Effector memory CD4-positive, alpha-beta T cell (primary cell): Measurements from ENCODE around the gene SUSD1.
"Not testable (repeated sequence)": the region's sequence is repeated elsewhere in the genome, so short reads cannot be mapped to it uniquely, and the experiment has no call there.

Experiments
- DNase-seq, 3 donors: peaks; one replicate each; pipeline ENCODE4 v3.0.0-alpha.2; 2020
- H3K27ac ChIP-seq: 2 replicates; pipeline ENCODE4 v1.7.0; 2013; ENCODE audit warnings: mild to moderate bottlenecking, low read length, moderate library complexity; ENCODE audit not compliant: insufficient read depth, poor library complexity, severe bottlenecking
- H3K27me3 ChIP-seq: replicated peaks from 2 replicates; pipeline ENCODE4 v1.7.0; 2013; ENCODE audit warnings: mild to moderate bottlenecking, low read length; ENCODE audit not compliant: insufficient read depth, control insufficient read depth, poor library complexity, severe bottlenecking
- H3K36me3 ChIP-seq: 2 replicates; pipeline ENCODE4 v1.7.0; 2013; ENCODE audit warnings: mild to moderate bottlenecking, low read length, moderate library complexity; ENCODE audit not compliant: control insufficient read depth, insufficient read depth
- H3K4me1 ChIP-seq: 2 replicates; pipeline ENCODE4 v1.7.0; 2013; ENCODE audit warnings: low read length, mild to moderate bottlenecking; ENCODE audit not compliant: control insufficient read depth, insufficient read depth, poor library complexity, severe bottlenecking
- H3K4me3 ChIP-seq: 2 replicates; pipeline ENCODE4 v1.7.0; 2013; ENCODE audit warnings: low read length, low read depth, mild to moderate bottlenecking; ENCODE audit not compliant: insufficient read depth, poor library complexity, severe bottlenecking
- H3K9me3 ChIP-seq: 2 replicates; pipeline ENCODE4 v1.7.0; 2013; ENCODE audit warnings: mild to moderate bottlenecking, low read length, moderate library complexity; ENCODE audit not compliant: control insufficient read depth

The SUSD1 gene

DNA sequence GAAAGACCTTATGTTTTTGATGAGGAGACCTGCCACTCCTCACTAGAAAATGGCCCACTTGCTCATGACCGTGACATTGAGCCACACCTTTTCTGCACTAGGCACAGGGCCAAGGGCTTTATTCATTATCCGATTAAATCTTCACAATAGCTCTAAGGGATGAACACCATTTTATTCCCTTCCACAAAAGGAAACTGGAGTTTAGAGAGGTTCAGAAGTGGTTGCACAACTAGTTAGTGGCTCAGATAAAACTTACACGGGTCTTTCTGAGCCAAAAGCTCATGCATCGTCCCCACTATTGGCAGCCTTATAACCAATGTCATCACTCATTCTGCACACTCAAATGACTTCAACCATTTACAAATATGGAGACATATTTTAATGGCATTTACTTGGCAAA lies 39.4 kb downstream of the SUSD1 start:
- H3K4me3 ChIP-seq: no peak overlapping the region
- no peaks in the 10 kb centered on the region for H3K27me3 ChIP-seq
- no peaks in the 10 kb centered on the region for H3K4me1 ChIP-seq
- H3K36me3 ChIP-seq: peaks cover 3% of the 10 kb centered on the region
- no peaks in the 10 kb centered on the region for H3K9me3 ChIP-seq
- no peak overlapping the region for H3K27ac ChIP-seq
- no peak for DNase-seq

DNA sequence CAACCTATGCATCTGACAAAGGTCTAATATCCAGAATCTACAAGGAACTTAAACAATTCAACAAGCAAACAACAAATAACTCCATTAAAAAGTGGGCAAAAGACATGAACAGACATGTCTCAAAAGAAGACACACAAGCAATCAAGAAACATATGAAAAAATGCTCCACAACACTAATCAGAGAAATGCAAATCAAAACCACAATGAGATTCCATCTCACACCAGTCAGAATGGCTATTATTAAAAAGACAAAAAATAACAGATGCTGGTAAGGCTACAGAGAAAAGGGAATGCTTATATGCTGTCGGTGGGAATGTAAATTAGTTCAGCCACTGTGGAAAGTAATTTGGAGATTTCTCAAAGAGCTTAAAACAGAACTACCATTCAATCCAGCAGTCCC lies 41.3 kb downstream of the SUSD1 start:
- not testable (repeated sequence) for H3K9me3 ChIP-seq, H3K27me3 ChIP-seq, H3K4me1 ChIP-seq, H3K27ac ChIP-seq, H3K4me3 ChIP-seq, H3K36me3 ChIP-seq, DNase-seq

- no peak for DNase-seq
- H3K4me1 ChIP-seq: no peaks in the 10 kb centered on the region
- H3K9me3 ChIP-seq: no peaks in the 10 kb centered on the region
- peaks cover 3% of the 10 kb centered on the region for H3K36me3 ChIP-seq
- H3K27ac ChIP-seq: no peak overlapping the region
- no peak overlapping the region for H3K4me3 ChIP-seq
- no peaks in the 10 kb centered on the region for H3K27me3 ChIP-seq
Measured at GRCh38 chr9:112132356-112132755, 42.7 kb downstream of the SUSD1 start.

DNA sequence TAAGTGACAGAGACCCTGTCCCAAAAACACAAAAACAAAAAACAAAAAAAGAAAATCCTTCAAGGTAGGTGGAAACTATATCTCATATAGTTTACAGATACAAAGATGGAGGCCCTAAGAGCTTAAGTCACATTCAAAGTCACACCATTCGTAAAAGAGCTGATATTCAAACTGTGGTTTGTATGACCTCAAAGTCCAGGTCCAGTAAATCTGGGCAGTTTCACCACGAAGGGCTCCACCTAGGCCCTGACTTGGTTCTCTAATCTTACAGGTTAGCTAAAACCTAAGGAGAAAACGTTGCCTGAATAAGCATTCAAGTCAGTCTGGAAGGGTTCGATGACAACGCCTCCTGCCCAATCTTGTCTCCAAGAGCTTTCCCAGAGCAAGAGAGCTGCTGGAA lies 44.1 kb downstream of the SUSD1 start:
- Histone ChIP-seq H3K27ac (no peak overlapping the region), H3K9me3 (no peaks in the 10 kb centered on the region), H3K4me1 (no peaks in the 10 kb centered on the region), H3K36me3 (peaks cover 3% of the 10 kb centered on the region), H3K4me3 (no peak overlapping the region), H3K27me3 (no peaks in the 10 kb centered on the region)
- DNase-seq: no peak

DNA sequence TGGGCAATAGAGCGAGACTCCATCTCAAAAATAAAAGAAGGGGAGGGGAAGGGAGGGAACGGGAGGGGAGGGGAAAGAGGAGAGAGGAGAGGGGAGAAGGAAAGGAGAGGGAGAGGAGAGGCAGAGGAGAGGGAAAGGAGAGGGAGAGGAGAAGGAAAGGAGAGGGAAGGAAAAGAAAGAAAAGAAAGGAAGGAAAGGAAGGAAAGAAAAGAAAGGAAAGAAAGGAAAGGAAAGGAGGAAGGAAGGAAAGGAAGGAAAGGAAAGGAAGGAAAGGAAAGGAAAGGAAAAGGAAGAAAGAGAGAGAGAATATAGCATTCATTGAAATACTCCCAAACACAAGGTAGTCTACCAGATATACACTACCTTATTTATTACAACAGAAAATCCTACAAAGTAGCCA lies 44.8 kb downstream of the SUSD1 start:
- H3K4me3 ChIP-seq: no peak overlapping the region
- no peaks in the 10 kb centered on the region for H3K27me3 ChIP-seq
- H3K9me3 ChIP-seq: no peaks in the 10 kb centered on the region
- H3K27ac ChIP-seq: no peak overlapping the region
- H3K4me1 ChIP-seq: no peaks in the 10 kb centered on the region
- H3K36me3 ChIP-seq: peaks cover 3% of the 10 kb centered on the region
- DNase-seq: no peak

- no peaks in the 10 kb centered on the region for H3K9me3 ChIP-seq
- H3K36me3 ChIP-seq: peaks cover 3% of the 10 kb centered on the region
- H3K4me1 ChIP-seq: no peaks in the 10 kb centered on the region
- H3K4me3 ChIP-seq: no peak overlapping the region
- no peak for DNase-seq
- H3K27me3 ChIP-seq: no peaks in the 10 kb centered on the region
- H3K27ac ChIP-seq: no peak overlapping the region
Measured at GRCh38 chr9:112129246-112129645, 45.9 kb downstream of the SUSD1 start.

DNA sequence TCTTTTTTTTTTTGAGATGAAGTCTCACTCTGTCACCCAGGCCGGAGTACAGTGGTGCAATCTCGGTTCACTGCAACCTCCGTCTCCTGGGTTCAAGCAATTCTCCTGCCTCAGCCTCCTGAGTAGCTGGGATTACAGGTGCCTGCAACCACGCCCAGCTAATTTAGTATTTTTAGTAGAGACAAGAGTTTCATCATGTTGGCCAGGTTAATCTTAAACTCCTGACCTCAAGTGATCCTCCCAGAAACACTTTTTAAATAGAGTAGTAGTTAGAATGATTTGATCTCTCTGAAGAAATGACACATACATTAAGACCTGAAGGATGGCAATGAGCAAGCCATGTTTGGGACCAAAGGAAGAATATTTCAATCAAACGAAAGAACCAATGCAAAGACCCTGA lies 46.7 kb downstream of the SUSD1 start:
- H3K27me3 ChIP-seq, H3K9me3 ChIP-seq, H3K36me3 ChIP-seq, H3K4me3 ChIP-seq, DNase-seq, H3K4me1 ChIP-seq, H3K27ac ChIP-seq: not testable (repeated sequence)

DNA sequence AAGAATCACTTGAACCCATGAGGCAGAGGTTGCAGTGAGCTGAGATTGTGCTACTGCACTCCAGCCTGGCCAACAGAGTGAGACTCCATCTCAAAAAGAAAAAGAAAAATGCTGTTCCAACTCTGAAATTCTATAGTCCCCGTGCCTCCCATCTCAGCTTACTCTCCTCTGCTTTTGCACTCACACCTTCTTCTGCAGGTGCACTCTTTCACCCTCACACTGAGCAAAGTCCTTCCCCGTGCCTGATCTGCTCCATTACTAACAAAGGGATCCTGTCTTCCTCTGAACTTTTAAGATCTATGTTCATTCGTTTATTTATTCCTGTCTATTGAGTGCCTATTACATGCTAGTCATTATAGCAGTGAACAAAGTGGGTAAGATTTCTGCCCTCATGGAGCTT lies 47.8 kb downstream of the SUSD1 start:
- Histone ChIP-seq H3K4me3 (no peak overlapping the region), H3K9me3 (no peaks in the 10 kb centered on the region), H3K36me3 (peaks cover 5% of the 10 kb centered on the region), H3K27me3 (no peaks in the 10 kb centered on the region), H3K27ac (no peak overlapping the region), H3K4me1 (no peaks in the 10 kb centered on the region)
- no peak for DNase-seq

DNA sequence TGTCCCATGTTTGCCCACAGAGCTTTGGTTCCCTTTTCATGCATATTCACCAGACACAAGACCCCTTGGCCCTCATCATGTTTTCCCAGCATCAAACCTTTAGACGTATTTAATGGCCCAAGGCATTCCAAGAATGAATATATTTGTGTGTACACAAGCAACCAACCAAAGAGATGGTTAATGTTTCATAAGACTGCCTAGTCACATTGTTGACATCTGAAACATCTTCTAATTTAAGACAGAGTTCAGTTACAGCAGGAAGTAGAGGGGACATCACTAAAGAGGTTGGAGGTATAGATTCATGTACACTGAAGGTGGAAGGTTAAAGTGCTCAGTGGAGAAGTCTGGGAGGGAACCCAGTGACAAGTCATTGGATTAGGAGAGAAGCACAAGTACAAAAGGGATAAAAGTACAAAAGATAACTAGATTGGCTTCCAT lies 49.1 kb downstream of the SUSD1 start:
- Histone ChIP-seq H3K36me3 (peaks cover 5% of the 10 kb centered on the region), H3K9me3 (no peaks in the 10 kb centered on the region), H3K4me1 (no peaks in the 10 kb centered on the region), H3K27ac (no peak overlapping the region), H3K27me3 (no peaks in the 10 kb centered on the region), H3K4me3 (no peak overlapping the region)
- DNase-seq: no peak

DNA sequence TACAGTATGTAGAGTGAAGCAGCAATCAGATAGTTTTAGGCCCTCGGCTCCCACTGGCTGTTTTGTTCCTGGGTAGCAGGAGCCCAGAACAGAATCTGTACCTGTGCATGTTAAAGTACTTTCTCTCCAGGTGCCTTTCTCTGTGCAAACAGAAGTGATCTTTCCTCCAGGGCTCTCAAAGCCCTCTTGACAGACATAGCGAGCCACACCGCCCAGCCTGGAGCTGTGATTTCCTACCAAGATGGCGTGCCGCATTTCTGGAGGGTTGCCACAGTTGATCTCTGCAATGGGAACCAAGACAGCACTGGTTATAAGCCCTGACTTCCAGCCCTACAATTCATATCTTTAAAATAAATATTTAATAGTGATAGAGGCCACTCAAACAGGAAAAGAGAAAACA lies 50.9 kb downstream of the SUSD1 start:
- Histone ChIP-seq H3K27me3 (no peaks in the 10 kb centered on the region), H3K4me1 (peaks cover 2% of the 10 kb centered on the region), H3K36me3 (peaks cover 5% of the 10 kb centered on the region), H3K9me3 (no peaks in the 10 kb centered on the region), H3K27ac (no peak overlapping the region), H3K4me3 (no peak overlapping the region)
- no peak for DNase-seq

DNA sequence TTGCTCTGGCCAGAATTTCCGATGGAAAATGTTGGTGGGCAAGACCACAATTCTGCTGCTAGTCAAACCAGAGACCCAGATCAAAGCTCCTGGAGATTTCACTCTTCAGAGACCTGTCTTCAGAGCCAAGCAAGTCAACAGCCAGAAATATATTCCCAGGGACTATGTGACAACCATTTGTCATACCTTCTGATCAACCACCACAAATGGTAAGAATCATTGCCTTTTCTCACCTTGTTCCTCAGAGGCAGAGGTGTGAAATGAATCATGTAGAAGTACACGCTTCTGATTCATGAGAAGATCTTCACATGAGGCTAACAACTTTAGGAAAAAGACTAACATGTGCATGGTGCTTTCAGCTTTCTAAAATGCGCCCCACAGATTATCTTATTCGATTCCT lies 53.5 kb downstream of the SUSD1 start:
- Histone ChIP-seq H3K9me3 (no peaks in the 10 kb centered on the region), H3K4me3 (no peak overlapping the region), H3K36me3 (peaks cover 5% of the 10 kb centered on the region), H3K4me1 (peaks cover 2% of the 10 kb centered on the region), H3K27me3 (no peaks in the 10 kb centered on the region), H3K27ac (no peak overlapping the region)
- DNase-seq: no peak
